Adrenal gland (tissue), 5 donors: ENCODE data around the gene PLCB1.

ENCODE experiments used
- POLR2A ChIP-seq, 2 donors: fragments of 450-650 bp; IDR thresholded peaks; one replicate each; pipeline ENCODE4 v1.6.1; 2017; ENCODE audit warnings: antibody characterized with exemption in 2 of 2, mild to moderate bottlenecking in 2 of 2, moderate library complexity in 1 of 2
- TF ChIP-seq, protein P1 (sequence below), 6 experiments: fragments of 450-650 bp in 4 of 6; fragments of 200-600 bp in 2 of 6; sonication (generic) in 1 of 6; IDR thresholded peaks; 1 replicate in 5 of 6; 2 replicates in 1 of 6; pipeline versions ENCODE4 v1.5.1 to v1.8.0; 2016 to 2021; ENCODE audit warnings: antibody characterized with exemption in 6 of 6, mild to moderate bottlenecking in 2 of 6, moderate library complexity in 1 of 6
- donor health status: DM: no; HTN: no; CAD: no.

DNA sequence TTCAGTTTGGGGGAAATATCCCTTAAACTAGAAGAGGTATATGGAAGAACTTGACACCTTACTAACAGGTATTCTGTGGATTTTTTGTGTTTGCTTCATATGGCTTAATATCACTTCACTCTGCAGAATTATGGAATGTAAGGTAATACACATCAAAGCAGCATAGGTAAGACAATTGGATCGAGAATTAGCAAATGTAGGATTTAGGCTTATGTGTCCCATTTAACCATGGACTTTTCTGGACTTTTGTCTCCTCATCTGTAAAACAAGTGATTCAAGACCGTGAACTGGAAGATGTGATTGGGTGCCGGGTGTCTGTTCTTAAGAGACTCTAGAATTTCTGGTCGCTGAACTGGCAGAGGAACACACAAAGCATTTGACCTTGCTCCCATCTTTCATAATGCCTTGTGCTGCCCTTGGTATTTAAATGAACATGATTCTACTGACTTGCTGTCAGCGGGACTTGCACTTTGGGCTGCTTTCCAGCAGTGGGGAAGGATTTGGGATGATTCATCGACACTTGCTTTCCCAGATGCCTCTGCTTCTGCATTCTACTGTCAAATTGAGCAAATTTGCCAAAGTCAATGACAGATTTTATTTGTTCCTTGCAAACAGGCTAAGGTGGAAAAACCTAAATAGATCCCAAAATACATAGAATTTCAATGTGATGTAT is 199.8 kb downstream of the PLCB1 start:
- TF ChIP-seq, protein P1, sequence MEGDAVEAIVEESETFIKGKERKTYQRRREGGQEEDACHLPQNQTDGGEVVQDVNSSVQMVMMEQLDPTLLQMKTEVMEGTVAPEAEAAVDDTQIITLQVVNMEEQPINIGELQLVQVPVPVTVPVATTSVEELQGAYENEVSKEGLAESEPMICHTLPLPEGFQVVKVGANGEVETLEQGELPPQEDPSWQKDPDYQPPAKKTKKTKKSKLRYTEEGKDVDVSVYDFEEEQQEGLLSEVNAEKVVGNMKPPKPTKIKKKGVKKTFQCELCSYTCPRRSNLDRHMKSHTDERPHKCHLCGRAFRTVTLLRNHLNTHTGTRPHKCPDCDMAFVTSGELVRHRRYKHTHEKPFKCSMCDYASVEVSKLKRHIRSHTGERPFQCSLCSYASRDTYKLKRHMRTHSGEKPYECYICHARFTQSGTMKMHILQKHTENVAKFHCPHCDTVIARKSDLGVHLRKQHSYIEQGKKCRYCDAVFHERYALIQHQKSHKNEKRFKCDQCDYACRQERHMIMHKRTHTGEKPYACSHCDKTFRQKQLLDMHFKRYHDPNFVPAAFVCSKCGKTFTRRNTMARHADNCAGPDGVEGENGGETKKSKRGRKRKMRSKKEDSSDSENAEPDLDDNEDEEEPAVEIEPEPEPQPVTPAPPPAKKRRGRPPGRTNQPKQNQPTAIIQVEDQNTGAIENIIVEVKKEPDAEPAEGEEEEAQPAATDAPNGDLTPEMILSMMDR (IDR thresholded peaks at IDR 0.05), result no peak
- TF ChIP-seq POLR2A (IDR thresholded peaks at IDR 0.05), result no peak
